Neuronal stem cell (in vitro differentiated cells): ENCODE measurements around the gene C19orf25.
A peak's percentile ranks its signal among the peaks of the same experiment; 100 is the strongest.

Experiments
- DNase-seq: peaks from one replicate; pipeline ENCODE4 v3.0.0-alpha.2; 2013; ENCODE audit warnings: low spot score
- H2AFZ ChIP-seq: one replicate; pipeline ENCODE4 v1.6.1; 2013; ENCODE audit warnings: mild to moderate bottlenecking, low read length, inconsistent platforms
- H2AK5ac ChIP-seq: 2 replicates; pipeline ENCODE4 v1.6.1; 2013; ENCODE audit warnings: low read depth, mild to moderate bottlenecking, inconsistent platforms, low read length, moderate library complexity, mixed read lengths
- H2BK120ac ChIP-seq: 2 replicates; pipeline ENCODE4 v1.6.1; 2013; ENCODE audit warnings: low read depth, mild to moderate bottlenecking, inconsistent platforms, low read length, moderate library complexity, mixed read lengths
- H2BK12ac ChIP-seq: one replicate; pipeline ENCODE4 v1.6.1; 2013; ENCODE audit warnings: low read length, inconsistent platforms
- H2BK15ac ChIP-seq: 2 replicates; pipeline ENCODE4 v1.6.1; 2013; ENCODE audit warnings: mild to moderate bottlenecking, low read length, inconsistent platforms, mixed read lengths
- H2BK5ac ChIP-seq: one replicate; pipeline ENCODE4 v1.6.1; 2013; ENCODE audit warnings: inconsistent platforms, mild to moderate bottlenecking, low read length, moderate library complexity
- H3K14ac ChIP-seq: one replicate; pipeline ENCODE4 v1.6.1; 2013; ENCODE audit warnings: low read length, inconsistent platforms
- H3K18ac ChIP-seq: 2 replicates; pipeline ENCODE4 v1.6.1; 2013; ENCODE audit warnings: low read length, inconsistent platforms
- H3K23ac ChIP-seq: 2 replicates; pipeline ENCODE4 v1.6.1; 2013; ENCODE audit warnings: low read depth, mild to moderate bottlenecking, mixed read lengths, low read length, inconsistent platforms; ENCODE audit not compliant: poor library complexity
- H3K27ac ChIP-seq: replicated peaks from 3 replicates; pipeline ENCODE4 v1.5.1; 2013; ENCODE audit warnings: low read length, inconsistent platforms
- H3K27me3 ChIP-seq, 3 experiments: 2 replicates each; pipeline ENCODE4 v1.6.1; 2013; ENCODE audit warnings: low read length in 3 of 3, mild to moderate bottlenecking in 2 of 3, inconsistent platforms in 1 of 3, low read depth in 1 of 3, mixed read lengths in 1 of 3, moderate library complexity in 1 of 3; ENCODE audit not compliant: control insufficient read depth in 3 of 3, insufficient read depth in 3 of 3
- H3K36me3 ChIP-seq, 2 donors: replicated peaks in 1 of 2; 2 replicates each; pipeline ENCODE4 v1.6.1; 2013; ENCODE audit warnings: low read length in 2 of 2; ENCODE audit not compliant: control insufficient read depth in 2 of 2, insufficient read depth in 2 of 2
- H3K4ac ChIP-seq: 2 replicates; pipeline ENCODE4 v1.6.1; 2013; ENCODE audit warnings: inconsistent platforms, mild to moderate bottlenecking, low read length, moderate library complexity
- H3K4me1 ChIP-seq, 2 donors: 1 replicate in 1 of 2; 2 replicates in 1 of 2; pipeline ENCODE4 v1.6.1; 2013; ENCODE audit warnings: low read length in 2 of 2, low read depth in 1 of 2; ENCODE audit not compliant: control insufficient read depth in 2 of 2, insufficient read depth in 1 of 2
- H3K4me2 ChIP-seq: one replicate; pipeline ENCODE4 v1.6.1; 2013; ENCODE audit warnings: mild to moderate bottlenecking, low read length, inconsistent platforms; ENCODE audit not compliant: insufficient read depth, poor library complexity, severe bottlenecking
- H3K4me3 ChIP-seq, 2 donors: 2 replicates each; pipeline ENCODE4 v1.5.1; 2013; ENCODE audit warnings: low read length in 2 of 2, mild to moderate bottlenecking in 2 of 2, inconsistent platforms in 1 of 2, moderate library complexity in 1 of 2
- H3K79me1 ChIP-seq: one replicate; pipeline ENCODE4 v1.6.1; 2013; ENCODE audit warnings: low read depth, mild to moderate bottlenecking, inconsistent platforms, low read length, moderate library complexity
- H3K9ac ChIP-seq: one replicate; pipeline ENCODE4 v1.6.1; 2013; ENCODE audit warnings: mild to moderate bottlenecking, low read depth, low read length, inconsistent platforms; ENCODE audit not compliant: poor library complexity
- H3K9me3 ChIP-seq, 2 donors: replicated peaks in 1 of 2; 2 replicates each; pipeline versions ENCODE3 to v1.6.1; 2013; ENCODE audit warnings: low read length in 2 of 2, mild to moderate bottlenecking in 2 of 2, inconsistent platforms in 1 of 2, low read depth in 1 of 2, mixed read lengths in 1 of 2, moderate library complexity in 1 of 2; ENCODE audit not compliant: control insufficient read depth in 2 of 2, insufficient read depth in 1 of 2
- H4K8ac ChIP-seq: one replicate; pipeline ENCODE4 v1.6.1; 2013; ENCODE audit warnings: low read depth, mild to moderate bottlenecking, inconsistent platforms, low read length, moderate library complexity
- H4K91ac ChIP-seq: one replicate; pipeline ENCODE4 v1.6.1; 2013; ENCODE audit warnings: low read length, low read depth, mild to moderate bottlenecking, inconsistent platforms; ENCODE audit not compliant: poor library complexity
- WGBS, 2 donors: extraction: QIAGEN DNeasy Blood & Tissue Kit; methylation state at CpG; one replicate each; pipeline ENCODE4 v1.1.7; 2013; ENCODE audit warnings: missing lambda C conversion rate in 2 of 2, mixed read lengths in 1 of 2; ENCODE audit not compliant: insufficient read length in 2 of 2, insufficient replicate concordance in 1 of 2; ENCODE audit errors: extremely low coverage in 2 of 2; 5-methylcytosine and 5-hydroxymethylcytosine counted together

Gene C19orf25

DNA sequence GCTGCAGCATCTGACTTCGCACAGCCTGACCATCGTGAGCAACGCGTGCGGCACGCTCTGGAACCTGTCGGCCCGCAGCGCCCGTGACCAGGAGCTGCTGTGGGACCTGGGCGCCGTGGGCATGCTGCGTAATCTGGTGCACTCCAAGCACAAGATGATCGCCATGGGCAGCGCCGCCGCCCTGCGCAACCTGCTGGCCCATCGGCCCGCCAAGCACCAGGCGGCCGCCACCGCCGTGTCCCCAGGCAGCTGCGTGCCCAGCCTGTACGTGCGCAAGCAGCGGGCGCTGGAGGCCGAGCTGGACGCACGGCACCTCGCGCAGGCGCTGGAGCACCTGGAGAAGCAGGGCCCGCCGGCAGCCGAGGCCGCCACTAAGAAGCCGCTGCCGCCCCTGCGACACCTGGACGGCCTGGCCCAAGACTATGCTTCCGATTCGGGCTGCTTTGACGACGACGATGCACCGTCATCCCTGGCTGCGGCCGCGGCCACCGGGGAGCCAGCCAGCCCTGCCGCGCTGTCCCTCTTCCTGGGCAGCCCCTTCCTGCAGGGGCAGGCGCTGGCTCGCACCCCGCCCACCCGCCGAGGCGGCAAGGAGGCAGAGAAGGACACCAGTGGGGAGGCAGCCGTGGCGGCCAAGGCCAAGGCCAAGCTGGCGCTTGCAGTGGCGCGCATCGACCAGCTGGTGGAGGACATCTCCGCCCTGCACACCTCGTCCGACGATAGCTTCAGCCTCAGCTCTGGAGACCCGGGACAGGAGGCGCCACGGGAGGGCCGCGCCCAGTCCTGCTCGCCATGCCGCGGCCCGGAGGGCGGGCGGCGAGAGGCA, 13.6 kb downstream of the C19orf25 start:
- Histone ChIP-seq H2AFZ (no peak overlapping the region), H3K9ac (peak overlapping the region; percentile 90), H3K14ac (peak overlapping the region; percentile 98), H3K27ac (no peak overlapping the region), H3K18ac (peak overlapping the region; percentile 80), H3K9me3 (peaks cover 0 to 11% of the 10 kb centered on the region in 2 donors), H4K8ac (no peak overlapping the region), H3K4me3 (peak overlapping the region in 1 of 2 donors; percentile 38), H2BK5ac (no peak overlapping the region), H3K4ac (no peak overlapping the region), H3K27me3 (peaks cover 0 to 59% (median 50%) of the 10 kb centered on the region in 3 experiments), H2BK15ac (no peak overlapping the region), H3K79me1 (peaks cover 23% of the 10 kb centered on the region), H3K36me3 (peaks cover 5 to 70% of the 10 kb centered on the region in 2 donors), H3K4me1 (peaks cover 0 to 15% of the 10 kb centered on the region in 2 donors), H3K23ac (peak overlapping the region; percentile 98), H2BK12ac (peak overlapping the region; percentile 41), H3K4me2 (no peak overlapping the region), H2AK5ac (peak overlapping the region; percentile 46), H4K91ac (no peak overlapping the region), H2BK120ac (no peak overlapping the region)
- no peak for DNase-seq
- no CpG with 5 or more reads among the region's 83 CpGs for WGBS, 2 donors

DNA sequence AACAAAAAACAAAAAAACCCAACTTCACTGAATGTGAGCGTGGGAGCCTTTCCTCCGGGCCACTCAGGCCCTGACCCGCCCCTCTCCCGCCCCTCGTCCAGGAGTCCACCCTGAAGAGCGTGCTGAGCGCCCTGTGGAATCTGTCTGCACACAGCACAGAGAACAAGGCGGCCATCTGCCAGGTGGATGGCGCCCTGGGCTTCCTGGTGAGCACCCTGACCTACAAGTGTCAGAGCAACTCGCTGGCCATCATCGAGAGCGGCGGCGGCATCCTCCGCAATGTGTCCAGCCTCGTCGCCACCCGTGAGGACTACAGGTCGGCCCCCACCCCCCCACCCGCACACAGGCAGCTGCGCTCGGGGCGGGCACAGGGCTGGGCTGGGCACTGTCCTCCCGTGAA, 17.2 kb downstream of the C19orf25 start:
- Histone ChIP-seq H2BK120ac (no peak overlapping the region), H3K9me3 (peaks cover 0 to 7% of the 10 kb centered on the region in 2 donors), H3K79me1 (peaks cover 11% of the 10 kb centered on the region), H3K9ac (no peak overlapping the region), H3K4me1 (peaks cover 0 to 3% of the 10 kb centered on the region in 2 donors), H4K91ac (no peak overlapping the region), H2BK12ac (no peak overlapping the region), H3K27ac (no peak overlapping the region), H2AFZ (no peak overlapping the region), H3K27me3 (peaks cover 0 to 25% (median 18%) of the 10 kb centered on the region in 3 experiments), H3K4me3 (no peak overlapping the region), H2BK15ac (no peak overlapping the region), H3K36me3 (peaks cover 31 to 88% of the 10 kb centered on the region in 2 donors), H2AK5ac (no peak overlapping the region), H2BK5ac (no peak overlapping the region), H4K8ac (no peak overlapping the region), H3K14ac (no peak overlapping the region), H3K4me2 (no peak overlapping the region), H3K18ac (no peak overlapping the region), H3K4ac (no peak overlapping the region), H3K23ac (no peak overlapping the region)
- no peak for DNase-seq
- no CpG with 5 or more reads among the region's 24 CpGs for WGBS, 2 donors

DNA sequence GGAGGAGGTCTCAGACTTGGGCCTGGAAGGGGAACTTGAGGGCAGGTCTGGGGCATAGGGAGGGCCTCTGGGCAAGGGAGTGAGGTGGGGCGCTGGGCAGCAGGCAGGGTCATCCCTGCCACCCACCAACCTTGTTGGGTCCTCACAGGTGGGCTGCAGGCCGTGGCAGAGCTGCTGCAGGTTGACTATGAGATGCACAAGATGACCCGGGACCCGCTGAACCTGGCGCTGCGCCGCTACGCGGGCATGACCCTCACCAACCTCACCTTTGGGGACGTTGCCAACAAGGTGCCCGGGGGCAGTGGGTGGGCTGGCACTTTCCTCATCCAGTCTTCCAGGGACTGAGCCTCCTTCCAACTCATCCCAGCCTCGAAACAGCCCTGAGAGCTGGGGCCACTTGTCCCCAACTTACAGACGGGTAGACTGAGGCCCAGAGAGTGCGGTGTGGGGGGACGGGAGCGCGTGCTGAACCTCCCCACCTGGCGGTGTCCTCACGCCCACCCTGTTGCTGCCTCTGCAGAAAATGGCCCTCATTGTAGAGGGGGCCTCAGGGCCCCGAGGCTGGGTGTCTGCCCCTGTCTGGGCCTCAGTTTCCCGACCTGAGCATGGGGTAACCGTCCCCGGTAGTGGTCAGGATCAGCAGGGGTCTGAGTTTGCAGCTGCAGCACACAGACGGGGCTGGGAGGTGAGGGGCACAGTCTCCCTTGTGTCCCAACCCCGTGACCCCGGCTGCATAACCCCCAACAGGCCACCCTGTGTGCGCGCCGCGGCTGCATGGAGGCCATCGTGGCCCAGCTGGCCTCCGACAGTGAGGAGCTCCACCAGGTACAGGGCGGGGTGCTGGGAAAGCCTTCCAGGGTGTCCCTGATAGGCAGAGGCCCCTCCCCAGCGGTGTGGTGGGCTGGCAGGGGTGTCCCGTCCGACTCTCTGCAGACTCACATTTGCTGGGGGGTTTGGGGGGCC, 18.7 kb downstream of the C19orf25 start:
- Histone ChIP-seq H3K4me3 (no peak overlapping the region), H3K4me1 (no peaks in the 10 kb centered on the region)

More for the DNA sequence above, 18.7 kb downstream of the C19orf25 start:
- peaks cover 11% of the 10 kb centered on the region for H3K79me1 ChIP-seq
- no peak overlapping the region for H3K27ac ChIP-seq
- H4K91ac ChIP-seq, result no peak overlapping the region
- H3K27me3 ChIP-seq, result peaks cover 0 to 10% (median 3%) of the 10 kb centered on the region in 3 experiments
- peaks cover 0 to 3% of the 10 kb centered on the region in 2 donors for H3K9me3 ChIP-seq
- no peak overlapping the region for H3K18ac ChIP-seq
- no peak overlapping the region for H3K14ac ChIP-seq
- H3K23ac ChIP-seq, result no peak overlapping the region
- no peak overlapping the region for H2AFZ ChIP-seq
- no peak overlapping the region for H2BK120ac ChIP-seq
- H3K9ac ChIP-seq, result no peak overlapping the region
- H3K4me2 ChIP-seq, result no peak overlapping the region
- H4K8ac ChIP-seq, result no peak overlapping the region
- peaks cover 33 to 89% of the 10 kb centered on the region in 2 donors for H3K36me3 ChIP-seq
- H2BK12ac ChIP-seq, result no peak overlapping the region
- H2AK5ac ChIP-seq, result no peak overlapping the region
- H3K4ac ChIP-seq, result no peak overlapping the region
- DNase-seq, result no peak
- H2BK5ac ChIP-seq, result no peak overlapping the region
- no CpG with 5 or more reads among the region's 36 CpGs for WGBS, 2 donors
- no peak overlapping the region for H2BK15ac ChIP-seq
